ENCODE measurements around the gene REC114. TPM values are rescaled to one million over a fixed set of nuclear protein-coding genes. Genes with fewer than 3 reads are reported as not detected.

Gene REC114
- total and polyA plus RNA-seq, 9 of the 15 experiments (the other 6 are each of a cell fraction or from before 2014, with no cell fraction given) = 0.07 to 0.24 TPM; not detected in 7

- TF ChIP-seq CHD7 (IDR thresholded peaks at IDR 0.05; ENCODE audit: low read depth, low read length) = no peak
- TF ChIP-seq NR2C2 (CRISPR knock-in tag; IDR thresholded peaks at IDR 0.05) = no peak
- no peak for TF ChIP-seq NR2C2 (tag; IDR thresholded peaks at IDR 0.05)
- TF ChIP-seq CBFA2T3 (IDR thresholded peaks at IDR 0.05) = peak; percentile 84
- no peak for TF ChIP-seq HMG20A (CRISPR knock-in tag; conservative IDR thresholded peaks at IDR 0.05)
- TF ChIP-seq, protein P1, sequence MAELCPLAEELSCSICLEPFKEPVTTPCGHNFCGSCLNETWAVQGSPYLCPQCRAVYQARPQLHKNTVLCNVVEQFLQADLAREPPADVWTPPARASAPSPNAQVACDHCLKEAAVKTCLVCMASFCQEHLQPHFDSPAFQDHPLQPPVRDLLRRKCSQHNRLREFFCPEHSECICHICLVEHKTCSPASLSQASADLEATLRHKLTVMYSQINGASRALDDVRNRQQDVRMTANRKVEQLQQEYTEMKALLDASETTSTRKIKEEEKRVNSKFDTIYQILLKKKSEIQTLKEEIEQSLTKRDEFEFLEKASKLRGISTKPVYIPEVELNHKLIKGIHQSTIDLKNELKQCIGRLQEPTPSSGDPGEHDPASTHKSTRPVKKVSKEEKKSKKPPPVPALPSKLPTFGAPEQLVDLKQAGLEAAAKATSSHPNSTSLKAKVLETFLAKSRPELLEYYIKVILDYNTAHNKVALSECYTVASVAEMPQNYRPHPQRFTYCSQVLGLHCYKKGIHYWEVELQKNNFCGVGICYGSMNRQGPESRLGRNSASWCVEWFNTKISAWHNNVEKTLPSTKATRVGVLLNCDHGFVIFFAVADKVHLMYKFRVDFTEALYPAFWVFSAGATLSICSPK (IDR thresholded peaks at IDR 0.05; ENCODE audit: borderline replicate concordance) = no peak
- no peak for TF ChIP-seq NR2C1 (IDR thresholded peaks at IDR 0.05)
- TF ChIP-seq NR2C1 (tag; IDR thresholded peaks at IDR 0.05) = no peak
- no peak for TF ChIP-seq CTBP1 (IDR thresholded peaks at IDR 0.05; ENCODE audit: borderline replicate concordance)
- TF ChIP-seq ZNF140 (CRISPR knock-in tag; IDR thresholded peaks at IDR 0.05) = no peak
- TF ChIP-seq FOXJ2 (tag; IDR thresholded peaks at IDR 0.05) = no peak
- TF ChIP-seq CBX2 (IDR thresholded peaks at IDR 0.05; ENCODE audit: insufficient read depth, low read length, poor library complexity, severe bottlenecking) = no peak
- TF ChIP-seq EP400 (IDR thresholded peaks at IDR 0.05) = peak; percentile 35; the same call in 1 of the 2 replicates
- no peak for TF ChIP-seq TEAD2 (tag; IDR thresholded peaks at IDR 0.05)
- no peak for TF ChIP-seq TAF9B (IDR thresholded peaks at IDR 0.05; ENCODE audit: partially characterized antibody)
- TF ChIP-seq SMARCC2 (IDR thresholded peaks at IDR 0.05; ENCODE audit: low read depth) = no peak
- no peak for TF ChIP-seq SLC30A9 (CRISPR knock-in tag; IDR thresholded peaks at IDR 0.05)
Observed at GRCh38 chr15:73564255-73564654, 121.3 kb downstream of the REC114 start (continued).

Measured in K562 (cell line).